ENCODE data around the gene HDGFL1.

DNA sequence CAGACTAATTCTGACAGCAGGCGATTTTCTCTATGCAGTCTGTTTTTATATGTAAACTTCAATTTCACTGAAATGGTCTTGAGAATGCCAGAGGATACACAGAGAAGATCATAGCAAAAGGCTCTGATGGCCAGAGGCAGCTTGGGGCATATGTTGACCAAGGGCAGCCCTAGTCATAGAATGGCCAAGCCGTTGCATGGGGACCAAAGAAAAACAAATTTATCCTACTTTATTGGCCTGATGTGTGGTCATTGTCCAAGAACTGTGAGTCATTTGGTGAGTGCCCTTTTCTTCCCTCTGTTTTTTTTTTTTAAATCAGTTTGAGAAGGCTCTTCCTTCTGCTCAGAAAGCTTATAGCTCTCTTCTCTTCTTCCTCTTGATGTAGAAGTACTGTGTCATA, 5.8 kb downstream of the HDGFL1 start:
- no peak for TF ChIP-seq POLR2A (IDR thresholded peaks at IDR 0.05)
- TF ChIP-seq, protein P1, sequence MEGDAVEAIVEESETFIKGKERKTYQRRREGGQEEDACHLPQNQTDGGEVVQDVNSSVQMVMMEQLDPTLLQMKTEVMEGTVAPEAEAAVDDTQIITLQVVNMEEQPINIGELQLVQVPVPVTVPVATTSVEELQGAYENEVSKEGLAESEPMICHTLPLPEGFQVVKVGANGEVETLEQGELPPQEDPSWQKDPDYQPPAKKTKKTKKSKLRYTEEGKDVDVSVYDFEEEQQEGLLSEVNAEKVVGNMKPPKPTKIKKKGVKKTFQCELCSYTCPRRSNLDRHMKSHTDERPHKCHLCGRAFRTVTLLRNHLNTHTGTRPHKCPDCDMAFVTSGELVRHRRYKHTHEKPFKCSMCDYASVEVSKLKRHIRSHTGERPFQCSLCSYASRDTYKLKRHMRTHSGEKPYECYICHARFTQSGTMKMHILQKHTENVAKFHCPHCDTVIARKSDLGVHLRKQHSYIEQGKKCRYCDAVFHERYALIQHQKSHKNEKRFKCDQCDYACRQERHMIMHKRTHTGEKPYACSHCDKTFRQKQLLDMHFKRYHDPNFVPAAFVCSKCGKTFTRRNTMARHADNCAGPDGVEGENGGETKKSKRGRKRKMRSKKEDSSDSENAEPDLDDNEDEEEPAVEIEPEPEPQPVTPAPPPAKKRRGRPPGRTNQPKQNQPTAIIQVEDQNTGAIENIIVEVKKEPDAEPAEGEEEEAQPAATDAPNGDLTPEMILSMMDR (IDR thresholded peaks at IDR 0.05) = no peak

Data from testis (tissue), 2 donors.